HepG2 (cell line): ENCODE measurements around the gene CCDC6. TPM values are rescaled to one million over a fixed set of nuclear protein-coding genes. Genes with fewer than 3 reads are reported as not detected.

ENCODE experiments used
- ATAC-seq: fragments of 200-7000 bp; cut with Tn5 transposase; 3 replicates; pipeline ENCODE4 v1.9.1; 2020; ENCODE audit warnings: mild to moderate bottlenecking, moderate library complexity
- BruUV-seq: library from RNA; stranded (reverse); fragments of 400-500 nt; replicated peaks from 2 replicates; lab custom pipeline; 2021; lab: Mats Ljungman, UMichigan
- CTCF ChIA-PET: fragments of 300-600 bp; formaldehyde crosslinking; extraction: SDS; loops from one replicate; lab custom pipeline; 2021; ENCODE audit warnings: low total read pairs, inconsistent platforms, low intra/inter-chr PET ratio; lab: Yijun Ruan, JAX
- POLR2A ChIA-PET: fragments of 350-600 bp; sonication (Branson Sonifier 250); formaldehyde crosslinking; loops from one replicate; lab custom pipeline; 2020; ENCODE audit warnings: antibody characterized with exemption, inconsistent platforms; lab: Yijun Ruan, JAX
- DNase-seq: peaks from one replicate; pipeline ENCODE4 v3.0.0-alpha.2; 2015; ENCODE audit warnings: low spot score
- FAIRE-seq: peaks from 3 replicates; lab custom pipeline; 2011; peaks lifted over from hg19 to GRCh38; lab: Jason Lieb, UNC
- H2AFZ ChIP-seq: one replicate; pipeline ENCODE4 v1.6.1; 2011; ENCODE audit warnings: low read length, inconsistent platforms
- H3K27ac ChIP-seq: fragments of 300-600 bp; 3 replicates; pipeline ENCODE4 v1.8.0; 2011; ENCODE audit warnings: mixed run types, mild to moderate bottlenecking, mixed read lengths, low read length, inconsistent platforms; ENCODE audit not compliant: insufficient read depth; ENCODE audit errors: extremely low read length
- H3K27me3 ChIP-seq, 2 experiments: fragments of 200-600 bp in 1 of 2; 2 replicates in 1 of 2; 3 replicates in 1 of 2; pipeline versions ENCODE4 v1.6.0 to v1.8.0; 2011; ENCODE audit warnings: low read length in 2 of 2, mild to moderate bottlenecking in 2 of 2, moderate library complexity in 2 of 2, inconsistent platforms in 1 of 2; ENCODE audit not compliant: insufficient read depth in 2 of 2, control insufficient read depth in 1 of 2
- H3K36me3 ChIP-seq, 2 experiments: fragments of 200-600 bp in 1 of 2; replicated peaks in 1 of 2; 2 replicates in 1 of 2; 3 replicates in 1 of 2; pipeline versions ENCODE4 v1.5.1 to v1.8.0; 2011; ENCODE audit warnings: low read length in 2 of 2, inconsistent platforms in 1 of 2; ENCODE audit not compliant: insufficient read depth in 2 of 2, control insufficient read depth in 1 of 2
- H3K4me1 ChIP-seq: 2 replicates; pipeline ENCODE4 v1.5.1; 2012; ENCODE audit warnings: low read length, inconsistent platforms; ENCODE audit not compliant: insufficient read depth
- H3K4me2 ChIP-seq: 2 replicates; pipeline ENCODE4 v1.6.0; 2011; ENCODE audit warnings: low read depth, low read length, inconsistent platforms
- H3K4me3 ChIP-seq, 3 experiments: fragments of 200-600 bp in 1 of 3; sonication (generic), shearing (Covaris generic) in 1 of 3; replicated peaks in 1 of 3; 2 replicates each; pipeline ENCODE4 v1.5.1; 2011 to 2016; ENCODE audit warnings: low read length in 3 of 3, inconsistent platforms in 2 of 3, low read depth in 2 of 3, mild to moderate bottlenecking in 2 of 3, control low read depth in 1 of 3, mixed read lengths in 1 of 3; ENCODE audit not compliant: insufficient read depth in 1 of 3
- H3K79me2 ChIP-seq: one replicate; pipeline ENCODE4 v1.6.1; 2011; ENCODE audit warnings: low read length, inconsistent platforms; ENCODE audit not compliant: insufficient read depth
- H3K9ac ChIP-seq: 2 replicates; pipeline ENCODE4 v1.6.0; 2011; ENCODE audit warnings: mild to moderate bottlenecking, low read depth, low read length, inconsistent platforms; ENCODE audit not compliant: insufficient read depth
- H3K9me3 ChIP-seq: 2 replicates; pipeline ENCODE4 v1.5.1; 2012; ENCODE audit warnings: mild to moderate bottlenecking, low read length
- H4K20me1 ChIP-seq: 2 replicates; pipeline ENCODE4 v1.6.0; 2011; ENCODE audit warnings: inconsistent platforms, mild to moderate bottlenecking, low read length, moderate library complexity; ENCODE audit not compliant: insufficient read depth
- CBX1 ChIP-seq: IDR thresholded peaks from one replicate; pipeline ENCODE4 v1.6.1; 2016; ENCODE audit warnings: antibody characterized with exemption, low read depth
- CEBPG ChIP-seq: IDR thresholded peaks from 2 replicates; pipeline ENCODE4 v1.6.1; 2016
- CHCHD3 ChIP-seq: sonication (generic); formaldehyde crosslinking; IDR thresholded peaks from 2 replicates; pipeline ENCODE4 v1.8.0; 2022; ENCODE audit warnings: mild to moderate bottlenecking, missing genetic modification reagents, moderate library complexity
- FOXA3 ChIP-seq: IDR thresholded peaks from 2 replicates; pipeline ENCODE4 v1.6.1; 2016; ENCODE audit warnings: missing genetic modification reagents, missing compliant biosample characterization
- GATA4 ChIP-seq: sonication (generic); IDR thresholded peaks from 2 replicates; pipeline ENCODE4 v1.6.1; 2016; ENCODE audit warnings: antibody characterized with exemption, low read depth, borderline replicate concordance
- HNF4A ChIP-seq: sonication (generic); formaldehyde crosslinking; IDR thresholded peaks from 2 replicates; pipeline ENCODE4 v1.4.0; 2020; ENCODE audit warnings: missing genetic modification reagents
- MAF1 ChIP-seq: sonication (generic); formaldehyde crosslinking; IDR thresholded peaks from 2 replicates; pipeline ENCODE4 v1.5.0; 2020; ENCODE audit warnings: missing genetic modification reagents, borderline replicate concordance
- MZF1 ChIP-seq: sonication (generic); formaldehyde crosslinking; IDR thresholded peaks from 2 replicates; pipeline ENCODE4 v1.8.1; 2023; ENCODE audit warnings: mild to moderate bottlenecking, missing genetic modification reagents, borderline replicate concordance
- NFIC ChIP-seq: IDR thresholded peaks from 2 replicates; pipeline ENCODE4 v1.6.1; 2012; ENCODE audit warnings: mild to moderate bottlenecking, low read length, inconsistent platforms
- NR2F2 ChIP-seq: IDR thresholded peaks from 2 replicates; pipeline ENCODE4 v1.6.1; 2012; ENCODE audit warnings: low read depth, inconsistent platforms, borderline replicate concordance
- SAFB2 ChIP-seq: sonication (generic); formaldehyde crosslinking; IDR thresholded peaks from 2 replicates; pipeline ENCODE4 v1.5.1; 2020; ENCODE audit warnings: missing genetic modification reagents, low read depth, mild to moderate bottlenecking, borderline replicate concordance
- SP140L ChIP-seq: sonication (generic); formaldehyde crosslinking; IDR thresholded peaks from 2 replicates; pipeline ENCODE4 v1.4.0; 2020; ENCODE audit warnings: missing genetic modification reagents, borderline replicate concordance
- TMF1 ChIP-seq: sonication (generic); formaldehyde crosslinking; IDR thresholded peaks from 2 replicates; pipeline ENCODE4 v1.8.1; 2022; ENCODE audit warnings: low read depth, missing genetic modification reagents
- ZFP62 ChIP-seq: sonication (generic); formaldehyde crosslinking; IDR thresholded peaks from 2 replicates; pipeline ENCODE4 v1.4.0; 2020; ENCODE audit warnings: missing genetic modification reagents
- ZNF124 ChIP-seq: sonication (generic); formaldehyde crosslinking; IDR thresholded peaks from 2 replicates; pipeline ENCODE4 v1.4.0; 2020; ENCODE audit warnings: missing genetic modification reagents
- ZNF180 ChIP-seq: sonication (generic); formaldehyde crosslinking; IDR thresholded peaks from 2 replicates; pipeline ENCODE4 v1.4.0; 2020; ENCODE audit warnings: low read depth, missing genetic modification reagents, borderline replicate concordance
- ZNF337 ChIP-seq: sonication (generic); formaldehyde crosslinking; IDR thresholded peaks from 2 replicates; pipeline ENCODE4 v1.5.1; 2020; ENCODE audit warnings: missing genetic modification reagents, low read depth, mild to moderate bottlenecking, borderline replicate concordance
- ZNF383 ChIP-seq: sonication (generic); formaldehyde crosslinking; IDR thresholded peaks from 2 replicates; pipeline ENCODE4 v1.4.0; 2020; ENCODE audit warnings: missing genetic modification reagents, mild to moderate bottlenecking, borderline replicate concordance
- ZNF431 ChIP-seq: sonication (generic); formaldehyde crosslinking; IDR thresholded peaks from 2 replicates; pipeline ENCODE4 v1.9.0; 2022; ENCODE audit warnings: missing genetic modification reagents, low read depth, mild to moderate bottlenecking, borderline replicate concordance
- ZNF567 ChIP-seq: sonication (generic); formaldehyde crosslinking; IDR thresholded peaks from 2 replicates; pipeline ENCODE4 v1.8.1; 2023; ENCODE audit warnings: mild to moderate bottlenecking, missing genetic modification reagents, borderline replicate concordance
- ZNF569 ChIP-seq: sonication (generic); formaldehyde crosslinking; IDR thresholded peaks from 2 replicates; pipeline ENCODE4 v1.5.0; 2020; ENCODE audit warnings: mild to moderate bottlenecking, missing genetic modification reagents, moderate library complexity, borderline replicate concordance
- ZNF749 ChIP-seq: sonication (generic); formaldehyde crosslinking; IDR thresholded peaks from 2 replicates; pipeline ENCODE4 v1.8.0; 2022; ENCODE audit warnings: mild to moderate bottlenecking, missing genetic modification reagents, moderate library complexity, borderline replicate concordance
- WGBS: methylation state at CpG from one replicate; pipeline ENCODE4 v1.1.6; 2017; ENCODE audit warnings: low lambda C conversion rate; 5-methylcytosine and 5-hydroxymethylcytosine counted together
- in situ Hi-C: cut with HindIII; loops from 2 replicates; pipeline ENCODE4 v1.10.0; 2017; ENCODE audit warnings: low pct_unique_long_range_greater_than_20kb; ENCODE audit not compliant: extremely low pct_ligation_motif_present
- intact Hi-C: fragments of 100-400 bp; cut with micrococcal nuclease; formaldehyde crosslinking; loops from one replicate; pipeline ENCODE4 v1.10.0; 2022; ENCODE audit not compliant: unreplicated experiment
- polyA plus RNA-seq, 8 experiments: library from polyadenylated mRNA; depleted of rRNA in 3 of 8; stranded (reverse) in 7 of 8; unstranded in 1 of 8; fragments of >200 nt; fragmentation: Illumina TruSeq in 4 of 8; extraction: Trizol in 4 of 8; gene quantifications; 2 replicates each; pipeline versions ENCODE4 v1.2.1 to v1.2.3, GENCODE V29; 2011 to 2016; ENCODE audit warnings: low read depth in 4 of 8, missing spikeins in 1 of 8, mixed read lengths in 1 of 8; ENCODE audit not compliant: insufficient read depth in 1 of 8
- total RNA-seq, 5 experiments: library from RNA; depleted of rRNA; stranded (reverse); fragments of >200 nt; fragmentation: Illumina TruSeq; extraction: Trizol; gene quantifications; 2 replicates each; pipeline ENCODE4 v1.2.3, GENCODE V29; 2016; ENCODE audit warnings: low read depth in 1 of 5
- TF ChIP-seq, protein P1 (sequence below): sonication (generic); formaldehyde crosslinking; IDR thresholded peaks from 2 replicates; pipeline ENCODE4 v1.5.1; 2020; ENCODE audit warnings: mild to moderate bottlenecking, missing genetic modification reagents, borderline replicate concordance

Gene CCDC6
- total and polyA plus RNA-seq, 2 of the 13 experiments (the other 11 are each of a cell fraction or from before 2014, with no cell fraction given) = 17.9 to 18.3 TPM

DNA sequence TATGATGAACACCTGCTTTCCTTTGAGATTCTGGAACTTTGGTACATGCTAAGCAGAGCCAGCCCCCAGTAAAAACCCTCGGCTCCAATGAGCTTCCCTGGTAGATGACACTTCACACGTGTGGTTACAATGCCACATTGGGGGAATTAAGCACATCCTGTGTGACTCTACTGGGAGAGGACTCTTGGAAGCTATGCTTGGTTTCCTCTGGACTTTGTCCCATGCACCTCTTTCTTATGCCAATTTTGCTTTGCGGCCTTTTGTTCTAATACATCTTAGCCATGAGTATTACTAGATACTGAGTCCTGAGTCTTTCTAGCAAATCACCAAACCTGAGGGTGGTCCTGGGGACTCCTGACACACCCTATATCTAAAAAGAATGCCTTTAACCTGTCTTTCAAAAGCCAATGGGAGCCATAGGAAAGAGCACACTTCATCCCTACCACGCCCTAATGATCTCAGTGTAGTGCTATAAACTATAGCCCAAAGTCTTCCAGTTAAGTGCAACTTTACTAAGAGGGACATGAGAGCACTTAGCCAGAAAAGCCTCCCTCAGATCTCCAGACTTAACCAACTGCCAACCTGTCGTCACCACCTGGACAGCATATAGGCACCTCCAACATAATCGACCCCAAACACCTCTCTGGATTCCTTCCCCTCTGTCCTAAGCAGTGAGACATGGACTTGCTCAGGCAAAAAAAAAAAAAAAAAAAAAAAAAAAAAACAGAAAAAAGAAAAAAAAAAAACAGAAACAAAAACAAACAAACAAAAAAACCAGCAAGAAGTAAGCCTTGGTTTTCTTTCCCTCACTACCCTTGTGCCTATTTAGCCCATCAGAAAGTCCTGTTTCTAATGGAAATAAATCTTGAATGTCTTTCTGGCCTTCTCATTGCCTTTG lies 37.4 kb downstream of the CCDC6 start:
- peaks cover 7% of the 10 kb centered on the region for H3K4me1 ChIP-seq
- H4K20me1 ChIP-seq = peaks cover 10% of the 10 kb centered on the region
- CTCF ChIA-PET = no interaction called here

DNA sequence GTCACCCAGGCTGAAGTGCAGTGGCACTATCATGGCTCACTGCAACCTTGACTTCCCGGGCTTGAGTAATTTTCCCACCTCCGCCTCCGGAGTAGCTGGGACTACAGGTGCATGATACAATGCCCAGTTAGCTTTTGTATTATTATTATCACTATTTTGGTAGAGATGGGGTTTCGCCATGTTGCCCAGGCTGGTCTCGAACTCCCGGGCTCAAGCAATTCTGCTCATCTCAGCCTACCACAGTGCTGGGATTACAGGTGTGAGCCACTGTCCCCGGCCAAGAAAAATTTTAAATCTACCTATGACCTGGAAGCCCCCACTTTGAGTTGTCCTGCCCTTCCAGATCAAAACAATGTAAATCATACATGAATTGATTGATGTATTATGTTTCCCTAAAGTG lies 38.8 kb downstream of the CCDC6 start:
- no peaks in the 10 kb centered on the region for H3K36me3 ChIP-seq
- FAIRE-seq = no peak
- no TSS peak for BruUV-seq
- peak; percentile 4 for DNase-seq
- ChIA-PET POLR2A (interaction anchor here (0.6 kb wide), 1 partner anchor 26 kb away, joined by 3 read pairs; no protein-coding TSS in a partner anchor), CTCF (no interaction called here)
- H4K20me1 ChIP-seq = peaks cover 14% of the 10 kb centered on the region
- no peak overlapping the region for H3K27ac ChIP-seq
- 89% methylated on average over 7 of the region's 7 CpGs for WGBS
- H3K4me2 ChIP-seq = no peak overlapping the region
- no peak for TF ChIP-seq NR2F2
- TF ChIP-seq, protein P1, sequence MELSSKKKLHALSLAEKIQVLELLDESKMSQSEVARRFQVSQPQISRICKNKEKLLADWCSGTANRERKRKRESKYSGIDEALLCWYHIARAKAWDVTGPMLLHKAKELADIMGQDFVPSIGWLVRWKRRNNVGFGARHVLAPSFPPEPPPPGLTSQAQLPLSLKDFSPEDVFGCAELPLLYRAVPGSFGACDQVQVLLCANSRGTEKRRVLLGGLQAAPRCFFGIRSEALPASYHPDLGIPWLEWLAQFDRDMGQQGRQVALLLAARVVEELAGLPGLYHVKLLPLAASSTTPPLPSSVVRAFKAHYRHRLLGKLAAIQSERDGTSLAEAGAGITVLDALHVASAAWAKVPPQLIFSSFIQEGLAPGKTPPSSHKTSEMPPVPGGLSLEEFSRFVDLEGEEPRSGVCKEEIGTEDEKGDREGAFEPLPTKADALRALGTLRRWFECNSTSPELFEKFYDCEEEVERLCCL (CRISPR knock-in tag) = no peak
- no peak for TF ChIP-seq ZNF337 (CRISPR knock-in tag)
- no peak for TF ChIP-seq ZNF569 (CRISPR knock-in tag)
- no peak for TF ChIP-seq SAFB2 (CRISPR knock-in tag)
- no peak for TF ChIP-seq ZNF180
- TF ChIP-seq TMF1 (CRISPR knock-in tag) = no peak
- no peak for TF ChIP-seq CEBPG (CRISPR knock-in tag)
- TF ChIP-seq ZNF567 (CRISPR knock-in tag) = no peak
- no peak for TF ChIP-seq SP140L (CRISPR knock-in tag)
- no peak for TF ChIP-seq NFIC
- no peak for TF ChIP-seq CHCHD3 (CRISPR knock-in tag)
- TF ChIP-seq MZF1 (CRISPR knock-in tag) = no peak
- TF ChIP-seq HNF4A = no peak
- TF ChIP-seq FOXA3 (CRISPR knock-in tag) = no peak
- no peaks in the 10 kb centered on the region for H3K27me3 ChIP-seq
- in situ Hi-C loops = loop anchor here (25.0 kb wide), 1 partner anchor 170 kb away; no protein-coding TSS in a partner anchor
- H2AFZ ChIP-seq = no peak overlapping the region
- peaks cover 7% of the 10 kb centered on the region; the same call in 1 of the 2 replicates for H3K4me1 ChIP-seq
- no peaks in the 10 kb centered on the region for H3K9me3 ChIP-seq
- no peak overlapping the region for H3K4me3 ChIP-seq
- ATAC-seq = peak; percentile 47
- no peak overlapping the region for H3K9ac ChIP-seq
- intact Hi-C loops = no loop called here
- peaks cover 48% of the 10 kb centered on the region for H3K79me2 ChIP-seq

More for the DNA sequence above, 37.4 kb downstream of the CCDC6 start:
- H3K9ac ChIP-seq = no peak overlapping the region
- in situ Hi-C loops = loop anchor here (25.0 kb wide), 1 partner anchor 168 kb away; no protein-coding TSS in a partner anchor
- no peak for ATAC-seq
- no TSS peak for BruUV-seq
- no peaks in the 10 kb centered on the region for H3K36me3 ChIP-seq
- H2AFZ ChIP-seq = no peak overlapping the region
- H3K4me2 ChIP-seq = no peak overlapping the region
- TF ChIP-seq ZNF749 = no peak
- no peak for TF ChIP-seq MAF1 (CRISPR knock-in tag)
- TF ChIP-seq GATA4 = no peak
- TF ChIP-seq CBX1 = no peak
- no peak for TF ChIP-seq ZFP62 (CRISPR knock-in tag)
- no peak for TF ChIP-seq ZNF383 (CRISPR knock-in tag)
- TF ChIP-seq ZNF124 (CRISPR knock-in tag) = no peak
- TF ChIP-seq ZNF431 (CRISPR knock-in tag) = no peak
- TF ChIP-seq, all 625 proteins: peak for 0
- H3K27ac ChIP-seq = no peak overlapping the region
- H3K4me3 ChIP-seq = no peak overlapping the region
- peaks cover 57% of the 10 kb centered on the region for H3K79me2 ChIP-seq
- DNase-seq = no peak
- no peaks in the 10 kb centered on the region for H3K9me3 ChIP-seq
- intact Hi-C loops = no loop called here
- no peaks in the 10 kb centered on the region for H3K27me3 ChIP-seq
- 90% methylated on average over 6 of the region's 6 CpGs for WGBS
- FAIRE-seq = no peak
- POLR2A ChIA-PET = no interaction called here
